Kidney (tissue), 14 donors: Measurements from ENCODE around the gene SULT4A1. TPM values are rescaled to one million over a fixed set of nuclear protein-coding genes. Genes with fewer than 3 reads are reported as not detected.

Source experiments
- DNase-seq, 5 donors: peaks; one replicate each; pipeline ENCODE4 v3.0.0-alpha.2; 2013 to 2020
- FAIRE-seq: peaks from 2 replicates; lab custom pipeline; 2012; peaks lifted over from hg19 to GRCh38; lab: Jason Lieb, UNC
- H3K27ac ChIP-seq, 2 donors: one replicate each; pipeline ENCODE4 v1.7.0; 2013; ENCODE audit warnings: low read depth in 2 of 2, low read length in 2 of 2, inconsistent platforms in 1 of 2
- H3K27me3 ChIP-seq: one replicate; pipeline ENCODE4 v1.7.1; 2013; ENCODE audit warnings: low read length, inconsistent platforms; ENCODE audit not compliant: control insufficient read depth, insufficient read depth
- H3K36me3 ChIP-seq, 3 donors: one replicate each; pipeline versions ENCODE4 v1.7.0 to v1.7.1; 2013; ENCODE audit warnings: low read length in 3 of 3, control low read depth in 1 of 3, inconsistent platforms in 1 of 3; ENCODE audit not compliant: insufficient read depth in 3 of 3, control insufficient read depth in 2 of 3
- H3K4me1 ChIP-seq, 3 donors: one replicate each; pipeline versions ENCODE4 v1.7.0 to v1.7.1; 2013; ENCODE audit warnings: low read length in 3 of 3, inconsistent platforms in 1 of 3, low read depth in 1 of 3; ENCODE audit not compliant: control insufficient read depth in 2 of 3, insufficient read depth in 2 of 3
- H3K4me3 ChIP-seq, 3 donors: one replicate each; pipeline versions ENCODE4 v1.7.0 to v1.8.1; 2013; ENCODE audit warnings: low read length in 3 of 3, control low read depth in 1 of 3, inconsistent platforms in 1 of 3
- H3K9ac ChIP-seq, 3 donors: one replicate each; pipeline versions ENCODE4 v1.7.0 to v1.7.1; 2013; ENCODE audit warnings: low read length in 3 of 3, control low read depth in 1 of 3, inconsistent platforms in 1 of 3
- H3K9me3 ChIP-seq, 3 donors: one replicate each; pipeline versions ENCODE4 v1.7.0 to v1.7.1; 2013; ENCODE audit warnings: low read length in 3 of 3, control low read depth in 1 of 3, inconsistent platforms in 1 of 3; ENCODE audit not compliant: control insufficient read depth in 2 of 3, insufficient read depth in 1 of 3
- CTCF ChIP-seq: IDR thresholded peaks from 3 replicates; pipeline ENCODE4 v1.5.1; 2012; ENCODE audit warnings: mild to moderate bottlenecking, moderate library complexity, borderline replicate concordance; ENCODE audit not compliant: insufficient read depth; ENCODE audit errors: extremely low read depth
- intact Hi-C: fragments of 100-400 bp; cut with DNase I; formaldehyde crosslinking; loops from one replicate; pipeline ENCODE4 v1.11.1; 2022
- polyA plus RNA-seq: library from polyadenylated mRNA; stranded (reverse); fragments of 350-450 nt; fragmentation: Illumina TruSeq; extraction: RNeasy Lipid Tissue Mini Kit (QIAGEN cat#74804); gene quantifications from one replicate; pipeline ENCODE4 v1.2.3, GENCODE V29; 2014; ENCODE audit warnings: low read depth, low replicate concordance; ENCODE audit not compliant: insufficient read depth
- total RNA-seq: library from RNA; stranded (reverse); fragmentation: NEBNext Ultra II Directional; extraction: Animal tissue kit (Norgen Biotek cat#: 25700); gene quantifications from one replicate; pipeline ENCODE4 v1.2.1, GENCODE V29; 2021
- donor health status: control.
- donor health status: control.
- donor health status: control.
- donor health status: control.
- donor health status: control.
- donor health status: DM: yes; HTN: yes; CAD: no.
- donor health status: Normal renal cell carcinoma (clear cell type).

Gene SULT4A1
- total and polyA plus RNA-seq, 2 donors from 2014 or later = 0.52 to 0.57 TPM

GRCh38 chr22:43886231-43886630 lies 23.9 kb upstream of the SULT4A1 start:
- no peak for TF ChIP-seq CTCF
- intact Hi-C loops = no loop called here
- Histone ChIP-seq H3K36me3 (no peaks in the 10 kb centered on the region), H3K27ac (no peak overlapping the region), H3K9me3 (no peaks in the 10 kb centered on the region), H3K9ac (no peak overlapping the region), H3K27me3 (peaks cover 13% of the 10 kb centered on the region), H3K4me3 (no peak overlapping the region), H3K4me1 (no peaks in the 10 kb centered on the region)
- FAIRE-seq (no peak), DNase-seq (peak in 2 of 5 donors; percentile 18 to 24)

DNA sequence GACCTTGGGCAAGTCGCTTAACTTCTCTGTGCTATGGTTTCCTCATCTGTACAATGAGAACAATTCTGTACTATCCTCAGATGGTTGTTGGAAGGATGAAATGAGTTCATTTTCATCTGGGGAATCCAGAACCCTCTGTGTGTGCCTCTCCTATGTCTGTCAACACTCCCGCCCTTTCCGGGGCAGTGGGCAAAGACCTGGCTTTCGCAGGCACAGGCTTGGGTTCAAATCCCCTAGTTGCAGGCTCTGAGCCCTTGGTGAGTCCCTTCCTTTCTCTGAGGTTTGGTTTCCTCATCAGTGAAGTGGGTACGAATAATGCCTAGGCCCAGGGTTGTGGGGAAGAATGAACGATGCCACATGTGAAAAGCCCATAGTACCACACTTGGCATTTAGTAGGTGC lies 23.5 kb upstream of the SULT4A1 start:
- Histone ChIP-seq H3K4me3 (no peak overlapping the region), H3K36me3 (no peaks in the 10 kb centered on the region), H3K9me3 (no peaks in the 10 kb centered on the region), H3K27me3 (peaks cover 10% of the 10 kb centered on the region), H3K4me1 (no peaks in the 10 kb centered on the region), H3K27ac (no peak overlapping the region), H3K9ac (no peak overlapping the region)
- intact Hi-C loops = no loop called here
- TF ChIP-seq CTCF = no peak
- DNase-seq (no peak), FAIRE-seq (no peak)

DNA sequence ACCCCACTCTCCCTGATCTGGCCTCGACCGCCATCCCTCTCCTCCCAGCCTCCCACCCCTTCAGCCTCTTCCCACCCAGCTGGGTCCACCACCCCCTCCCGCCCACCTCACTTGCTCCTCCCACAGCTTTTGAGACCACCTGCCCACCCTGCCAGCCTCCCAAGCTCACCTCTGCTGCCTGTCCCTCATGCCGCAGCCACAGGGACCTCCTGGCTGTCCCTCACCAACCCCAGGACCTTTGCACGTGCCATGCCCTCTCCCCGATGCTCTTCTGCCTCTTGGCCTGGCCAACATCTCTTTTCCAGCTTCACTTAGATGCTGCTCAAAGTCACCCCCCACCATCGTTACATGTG lies 23.0 kb upstream of the SULT4A1 start:
- intact Hi-C loops = no loop called here
- no peak for TF ChIP-seq CTCF
- DNase-seq = no peak
- H3K9me3 ChIP-seq = no peaks in the 10 kb centered on the region
- H3K36me3 ChIP-seq = no peaks in the 10 kb centered on the region
- H3K4me1 ChIP-seq = no peaks in the 10 kb centered on the region
- peaks cover 5% of the 10 kb centered on the region for H3K27me3 ChIP-seq
- H3K9ac ChIP-seq = no peak overlapping the region
- H3K4me3 ChIP-seq = no peak overlapping the region
- no peak overlapping the region for H3K27ac ChIP-seq
- FAIRE-seq = no peak
